Cardiac fibroblast (primary cell): ENCODE measurements around the gene MAP1A.
A peak's percentile ranks its signal among the peaks of the same experiment; 100 is the strongest.
"Not testable (repeated sequence)": the region's sequence is repeated elsewhere in the genome, so short reads cannot be mapped to it uniquely, and the experiment has no call there.

Source experiments
- DNase-seq, 2 donors: peaks; one replicate each; pipeline versions ENCODE4 v3.0.0 to v3.0.0-alpha.2; 2010; ENCODE audit warnings: low read depth in 2 of 2
- H3K4me3 ChIP-seq, 2 donors: replicated peaks in 1 of 2; 1 replicate in 1 of 2; 2 replicates in 1 of 2; pipeline ENCODE4 v1.5.1; 2011; ENCODE audit warnings: low read depth in 2 of 2, low read length in 2 of 2, mild to moderate bottlenecking in 2 of 2, moderate library complexity in 1 of 2
- CTCF ChIP-seq: IDR thresholded peaks from one replicate; pipeline ENCODE4 v1.5.1; 2011; ENCODE audit warnings: low read depth, mild to moderate bottlenecking, low read length, inconsistent platforms

MAP1A gene

GRCh38 chr15:43544266-43544665 lies 26.9 kb downstream of the MAP1A start:
- DNase-seq, result peak in 1 of 2 donors; percentile 32
- no peak overlapping the region for H3K4me3 ChIP-seq
- TF ChIP-seq CTCF, result no peak

GRCh38 chr15:43545426-43545825 lies 28.0 kb downstream of the MAP1A start:
- H3K4me3 ChIP-seq, result no peak overlapping the region
- no peak for DNase-seq
- TF ChIP-seq CTCF, result no peak

- DNase-seq, result no peak
- no peak for TF ChIP-seq CTCF
Observed at GRCh38 chr15:43547539-43547938, 30.1 kb downstream of the MAP1A start.

GRCh38 chr15:43550527-43551363 lies 33.3 kb downstream of the MAP1A start:
- DNase-seq, result peak; percentile 54 to 64
- H3K4me3 ChIP-seq, result no peak overlapping the region
- no peak for TF ChIP-seq CTCF

More at GRCh38 chr15:43547539-43547938, 30.1 kb downstream of the MAP1A start:
- H3K4me3 ChIP-seq, result no peak overlapping the region

- DNase-seq, result no peak
- no peak overlapping the region for H3K4me3 ChIP-seq
- TF ChIP-seq CTCF, result no peak
Observed at GRCh38 chr15:43552256-43552655, 34.8 kb downstream of the MAP1A start.

GRCh38 chr15:43552986-43553385 lies 35.6 kb downstream of the MAP1A start:
- no peak for TF ChIP-seq CTCF
- H3K4me3 ChIP-seq, result no peak overlapping the region
- DNase-seq, result no peak

GRCh38 chr15:43562753-43563152 lies 45.3 kb downstream of the MAP1A start:
- H3K4me3 ChIP-seq, DNase-seq: not testable (repeated sequence)

GRCh38 chr15:43563793-43564192 lies 46.4 kb downstream of the MAP1A start:
- DNase-seq, H3K4me3 ChIP-seq: not testable (repeated sequence)

GRCh38 chr15:43566615-43567014 lies 49.2 kb downstream of the MAP1A start:
- H3K4me3 ChIP-seq, DNase-seq: not testable (repeated sequence)

- DNase-seq, H3K4me3 ChIP-seq: not testable (repeated sequence)
Observed at GRCh38 chr15:43574607-43575006, 57.2 kb downstream of the MAP1A start.
